ENCODE data around the gene TIMP4.

GRCh38 chr3:12125772-12126171 is 32.9 kb downstream of the TIMP4 start:
- no peak for TF ChIP-seq CTCF (conservative IDR thresholded peaks at IDR 0.05; ENCODE audit: low read length)
- no peak for TF ChIP-seq EZH2phosphoT487 (IDR thresholded peaks at IDR 0.05; ENCODE audit: borderline replicate concordance)

Data from Loucy (cell line).